ENCODE data around the gene RGSL1.

DNA sequence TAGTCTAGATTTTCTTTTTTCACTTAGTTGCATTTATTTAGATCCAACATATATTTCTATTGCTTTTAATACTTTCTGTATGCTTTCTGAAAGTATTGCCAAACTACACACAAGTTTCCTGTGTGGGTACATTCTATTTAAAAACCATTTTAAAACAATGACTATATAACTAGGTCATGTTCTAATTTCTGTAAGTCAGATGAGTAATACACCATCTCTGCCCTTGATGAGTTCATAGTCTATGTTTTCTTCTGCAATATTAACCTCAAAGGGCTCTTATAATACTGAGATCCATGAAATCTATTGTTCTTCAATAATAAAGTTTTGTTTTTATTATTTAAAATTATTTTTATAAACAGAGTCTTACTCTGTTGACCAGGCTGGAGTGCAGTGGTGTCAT, 70.8 kb downstream of the RGSL1 start:
- no peak for TF ChIP-seq CTCF (conservative IDR thresholded peaks at IDR 0.05; ENCODE audit: low read length)
- TF ChIP-seq EZH2phosphoT487 (IDR thresholded peaks at IDR 0.05; ENCODE audit: borderline replicate concordance, low read depth, low read length) = no peak

Measured in OCI-LY7 (cell line).